GM12891 (cell line): ENCODE results near the gene INAVA.

Source experiments
- POLR2A ChIP-seq: IDR thresholded peaks from 2 replicates; pipeline ENCODE4 v1.6.1; 2011; ENCODE audit warnings: low read depth, low read length, control low read depth
- POLR2AphosphoS5 ChIP-seq: IDR thresholded peaks from 2 replicates; pipeline ENCODE4 v1.6.1; 2011; ENCODE audit warnings: low read depth, low read length, control low read depth
- TAF1 ChIP-seq: IDR thresholded peaks from 2 replicates; pipeline ENCODE4 v1.6.1; 2011; ENCODE audit warnings: low read depth, low read length, control low read depth

GRCh38 chr1:200958597-200958996 lies 63.9 kb downstream of the INAVA start:
- TF ChIP-seq POLR2A (no peak), POLR2AphosphoS5 (no peak), TAF1 (no peak)
